ENCODE data around the gene MGAT4B. TPM values are rescaled to one million over a fixed set of nuclear protein-coding genes. Genes with fewer than 3 reads are reported as not detected.

Gene MGAT4B
- total and polyA plus RNA-seq, 2 of the 13 experiments (the other 11 are each of a cell fraction or from before 2014, with no cell fraction given), result 93.5 to 130 TPM

DNA sequence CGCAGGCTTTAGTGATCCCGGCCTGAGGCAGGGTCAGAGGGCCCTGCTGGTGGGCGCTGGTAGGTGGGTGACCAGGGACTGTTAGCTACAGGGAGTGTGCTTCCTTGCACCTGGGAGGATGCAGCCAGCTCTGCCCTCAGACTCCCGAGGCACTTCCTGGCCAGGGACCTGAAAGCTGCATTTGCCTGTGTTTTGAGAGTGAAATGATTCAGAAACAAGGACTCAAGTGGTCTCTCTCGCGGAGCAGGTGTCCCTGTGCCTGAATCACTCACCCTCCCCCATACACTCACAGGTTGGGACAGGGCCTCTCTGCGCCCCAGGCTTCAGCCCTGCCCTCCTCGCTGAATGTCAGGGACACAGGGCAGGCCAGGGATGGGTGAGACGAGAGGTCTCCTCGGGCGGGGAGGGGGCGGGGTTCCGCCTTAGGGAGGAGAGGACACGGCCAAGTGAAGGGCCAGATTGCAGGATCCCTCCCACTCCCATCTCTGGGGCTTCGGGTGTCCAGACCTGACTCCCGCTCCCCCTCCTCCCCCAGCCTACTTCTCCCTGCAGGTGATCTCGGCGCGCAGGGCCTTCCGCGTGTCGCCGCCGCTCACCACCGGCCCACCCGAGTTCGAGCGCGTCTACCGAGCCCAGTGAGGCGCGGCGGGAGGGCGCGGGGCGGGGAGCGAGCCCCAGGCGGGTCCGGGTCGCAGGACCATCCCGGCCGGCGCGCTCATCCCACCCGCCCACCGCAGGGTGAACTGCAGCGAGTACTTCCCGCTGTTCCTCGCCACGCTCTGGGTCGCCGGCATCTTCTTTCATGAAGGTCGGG, 11.4 kb downstream of the MGAT4B start (continued):
- TF ChIP-seq MYPOP (CRISPR knock-in tag; IDR thresholded peaks at IDR 0.05) (no peak; the same call in 1 of the 2 replicates), ZNF644 (CRISPR knock-in tag; IDR thresholded peaks at IDR 0.05; ENCODE audit: low read depth) (no peak), PLRG1 (conservative IDR thresholded peaks at IDR 0.05) (no peak), FOXA3 (CRISPR knock-in tag; IDR thresholded peaks at IDR 0.05) (no peak), ZNF446 (CRISPR knock-in tag; IDR thresholded peaks at IDR 0.05) (no peak), RXRA (CRISPR knock-in tag; IDR thresholded peaks at IDR 0.05) (no peak), ZNF367 (CRISPR knock-in tag; IDR thresholded peaks at IDR 0.05; ENCODE audit: borderline replicate concordance) (no peak), ZBTB46 (CRISPR knock-in tag; IDR thresholded peaks at IDR 0.05; ENCODE audit: borderline replicate concordance) (no peak), ZNF768 (CRISPR knock-in tag; IDR thresholded peaks at IDR 0.05) (no peak), ZNF788 (CRISPR knock-in tag; IDR thresholded peaks at IDR 0.05; ENCODE audit: borderline replicate concordance) (no peak; the same call in 1 of the 2 replicates), RBFOX2 (IDR thresholded peaks at IDR 0.05; ENCODE audit: low read depth, low read length) (no peak), ARNT (IDR thresholded peaks at IDR 0.05) (no peak), SUZ12 (IDR thresholded peaks at IDR 0.05; ENCODE audit: low read depth, low read length) (no peak), GATA4 (IDR thresholded peaks at IDR 0.05; ENCODE audit: borderline replicate concordance, low read depth) (no peak)
- TF ChIP-seq, protein P1, sequence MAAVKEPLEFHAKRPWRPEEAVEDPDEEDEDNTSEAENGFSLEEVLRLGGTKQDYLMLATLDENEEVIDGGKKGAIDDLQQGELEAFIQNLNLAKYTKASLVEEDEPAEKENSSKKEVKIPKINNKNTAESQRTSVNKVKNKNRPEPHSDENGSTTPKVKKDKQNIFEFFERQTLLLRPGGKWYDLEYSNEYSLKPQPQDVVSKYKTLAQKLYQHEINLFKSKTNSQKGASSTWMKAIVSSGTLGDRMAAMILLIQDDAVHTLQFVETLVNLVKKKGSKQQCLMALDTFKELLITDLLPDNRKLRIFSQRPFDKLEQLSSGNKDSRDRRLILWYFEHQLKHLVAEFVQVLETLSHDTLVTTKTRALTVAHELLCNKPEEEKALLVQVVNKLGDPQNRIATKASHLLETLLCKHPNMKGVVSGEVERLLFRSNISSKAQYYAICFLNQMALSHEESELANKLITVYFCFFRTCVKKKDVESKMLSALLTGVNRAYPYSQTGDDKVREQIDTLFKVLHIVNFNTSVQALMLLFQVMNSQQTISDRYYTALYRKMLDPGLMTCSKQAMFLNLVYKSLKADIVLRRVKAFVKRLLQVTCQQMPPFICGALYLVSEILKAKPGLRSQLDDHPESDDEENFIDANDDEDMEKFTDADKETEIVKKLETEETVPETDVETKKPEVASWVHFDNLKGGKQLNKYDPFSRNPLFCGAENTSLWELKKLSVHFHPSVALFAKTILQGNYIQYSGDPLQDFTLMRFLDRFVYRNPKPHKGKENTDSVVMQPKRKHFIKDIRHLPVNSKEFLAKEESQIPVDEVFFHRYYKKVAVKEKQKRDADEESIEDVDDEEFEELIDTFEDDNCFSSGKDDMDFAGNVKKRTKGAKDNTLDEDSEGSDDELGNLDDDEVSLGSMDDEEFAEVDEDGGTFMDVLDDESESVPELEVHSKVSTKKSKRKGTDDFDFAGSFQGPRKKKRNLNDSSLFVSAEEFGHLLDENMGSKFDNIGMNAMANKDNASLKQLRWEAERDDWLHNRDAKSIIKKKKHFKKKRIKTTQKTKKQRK (IDR thresholded peaks at IDR 0.05; ENCODE audit: low read length), result no peak
- TF ChIP-seq, protein P2, sequence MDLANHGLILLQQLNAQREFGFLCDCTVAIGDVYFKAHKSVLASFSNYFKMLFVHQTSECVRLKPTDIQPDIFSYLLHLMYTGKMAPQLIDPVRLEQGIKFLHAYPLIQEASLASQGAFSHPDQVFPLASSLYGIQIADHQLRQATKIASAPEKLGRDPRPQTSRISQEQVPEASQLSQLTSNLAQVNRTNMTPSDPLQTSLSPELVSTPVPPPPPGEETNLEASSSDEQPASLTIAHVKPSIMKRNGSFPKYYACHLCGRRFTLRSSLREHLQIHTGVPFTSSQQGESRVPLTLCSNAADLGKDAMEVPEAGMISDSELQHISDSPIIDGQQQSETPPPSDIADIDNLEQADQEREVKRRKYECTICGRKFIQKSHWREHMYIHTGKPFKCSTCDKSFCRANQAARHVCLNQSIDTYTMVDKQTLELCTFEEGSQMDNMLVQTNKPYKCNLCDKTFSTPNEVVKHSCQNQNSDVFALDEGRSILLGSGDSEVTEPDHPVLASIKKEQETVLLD (CRISPR knock-in tag; IDR thresholded peaks at IDR 0.05; ENCODE audit: low read depth), result no peak
- TF ChIP-seq, protein P3, sequence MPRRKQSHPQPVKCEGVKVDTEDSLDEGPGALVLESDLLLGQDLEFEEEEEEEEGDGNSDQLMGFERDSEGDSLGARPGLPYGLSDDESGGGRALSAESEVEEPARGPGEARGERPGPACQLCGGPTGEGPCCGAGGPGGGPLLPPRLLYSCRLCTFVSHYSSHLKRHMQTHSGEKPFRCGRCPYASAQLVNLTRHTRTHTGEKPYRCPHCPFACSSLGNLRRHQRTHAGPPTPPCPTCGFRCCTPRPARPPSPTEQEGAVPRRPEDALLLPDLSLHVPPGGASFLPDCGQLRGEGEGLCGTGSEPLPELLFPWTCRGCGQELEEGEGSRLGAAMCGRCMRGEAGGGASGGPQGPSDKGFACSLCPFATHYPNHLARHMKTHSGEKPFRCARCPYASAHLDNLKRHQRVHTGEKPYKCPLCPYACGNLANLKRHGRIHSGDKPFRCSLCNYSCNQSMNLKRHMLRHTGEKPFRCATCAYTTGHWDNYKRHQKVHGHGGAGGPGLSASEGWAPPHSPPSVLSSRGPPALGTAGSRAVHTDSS (CRISPR knock-in tag; conservative IDR thresholded peaks at IDR 0.05), result no peak
- TF ChIP-seq, protein P4, sequence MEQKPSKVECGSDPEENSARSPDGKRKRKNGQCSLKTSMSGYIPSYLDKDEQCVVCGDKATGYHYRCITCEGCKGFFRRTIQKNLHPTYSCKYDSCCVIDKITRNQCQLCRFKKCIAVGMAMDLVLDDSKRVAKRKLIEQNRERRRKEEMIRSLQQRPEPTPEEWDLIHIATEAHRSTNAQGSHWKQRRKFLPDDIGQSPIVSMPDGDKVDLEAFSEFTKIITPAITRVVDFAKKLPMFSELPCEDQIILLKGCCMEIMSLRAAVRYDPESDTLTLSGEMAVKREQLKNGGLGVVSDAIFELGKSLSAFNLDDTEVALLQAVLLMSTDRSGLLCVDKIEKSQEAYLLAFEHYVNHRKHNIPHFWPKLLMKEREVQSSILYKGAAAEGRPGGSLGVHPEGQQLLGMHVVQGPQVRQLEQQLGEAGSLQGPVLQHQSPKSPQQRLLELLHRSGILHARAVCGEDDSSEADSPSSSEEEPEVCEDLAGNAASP (CRISPR knock-in tag; IDR thresholded peaks at IDR 0.05; ENCODE audit: borderline replicate concordance), result no peak
- TF ChIP-seq, protein P5, sequence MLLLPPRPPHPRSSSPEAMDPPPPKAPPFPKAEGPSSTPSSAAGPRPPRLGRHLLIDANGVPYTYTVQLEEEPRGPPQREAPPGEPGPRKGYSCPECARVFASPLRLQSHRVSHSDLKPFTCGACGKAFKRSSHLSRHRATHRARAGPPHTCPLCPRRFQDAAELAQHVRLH (CRISPR knock-in tag; IDR thresholded peaks at IDR 0.05; ENCODE audit: borderline replicate concordance, low read depth), result no peak

All from HepG2 (cell line).